H7 (cell line): ENCODE results near the gene FAM131A. TPM values are rescaled to one million over a fixed set of nuclear protein-coding genes. Genes with fewer than 3 reads are reported as not detected.

ENCODE experiments used
- DNase-seq: peaks from one replicate; pipeline ENCODE4 v3.0.0; 2012
- H3K27me3 ChIP-seq: 2 replicates; pipeline ENCODE4 v1.6.0; 2011; ENCODE audit warnings: mild to moderate bottlenecking, low read length; ENCODE audit not compliant: control insufficient read depth, insufficient read depth
- H3K36me3 ChIP-seq: replicated peaks from 2 replicates; pipeline ENCODE4 v1.5.1; 2011; ENCODE audit warnings: low read length; ENCODE audit not compliant: control insufficient read depth, insufficient read depth
- H3K4me3 ChIP-seq: 2 replicates; pipeline ENCODE4 v1.5.1; 2011; ENCODE audit warnings: low read depth, mild to moderate bottlenecking, control low read depth, low read length, moderate library complexity; ENCODE audit not compliant: insufficient read depth
- total RNA-seq: library from RNA; depleted of rRNA; stranded (reverse); fragments of >200 nt; shearing (Covaris generic); gene quantifications from 2 replicates; pipeline ENCODE4 v1.2.3, GENCODE V29; 2014; rRNA removed

FAM131A gene
- total RNA-seq, 1 experiment from 2014 or later, result 36.9 TPM

- DNase-seq, result peak; percentile 57
- H3K36me3 ChIP-seq, result no peaks in the 10 kb centered on the region
- H3K4me3 ChIP-seq, result no peak overlapping the region
- H3K27me3 ChIP-seq, result no peaks in the 10 kb centered on the region
These were observed 52.0 kb downstream of the FAM131A start for GRCh38 chr3:184389384-184389783.

GRCh38 chr3:184389935-184390528 is 52.6 kb downstream of the FAM131A start:
- no peaks in the 10 kb centered on the region for H3K36me3 ChIP-seq
- no peaks in the 10 kb centered on the region for H3K27me3 ChIP-seq
- no peak overlapping the region for H3K4me3 ChIP-seq
- DNase-seq, result no peak

- no peak for DNase-seq
- H3K4me3 ChIP-seq, result no peak overlapping the region
- no peaks in the 10 kb centered on the region for H3K36me3 ChIP-seq
- H3K27me3 ChIP-seq, result no peaks in the 10 kb centered on the region
These were observed 53.9 kb downstream of the FAM131A start for GRCh38 chr3:184391266-184391665.

GRCh38 chr3:184395320-184395660 is 57.9 kb downstream of the FAM131A start:
- no peak overlapping the region for H3K4me3 ChIP-seq
- no peaks in the 10 kb centered on the region for H3K36me3 ChIP-seq
- no peaks in the 10 kb centered on the region for H3K27me3 ChIP-seq
- DNase-seq, result no peak

Other genes starting within 250 kb of the FAM131A start
- not detected in 2 replicates for gene HTR3E, start 240.5 kb upstream of the FAM131A start, total RNA-seq
- 58.4 and 65.6 TPM in 2 replicates for gene EIF2B5, start 202.2 kb upstream of the FAM131A start, total RNA-seq
- 40.6 and 44.4 TPM in 2 replicates for gene DVL3, start 182.2 kb upstream of the FAM131A start, total RNA-seq
- gene AP2M1, start 162.7 kb upstream of the FAM131A start, total RNA-seq, result 567 and 667 TPM in 2 replicates
- 31.1 and 38.8 TPM in 2 replicates for gene ABCF3, start 151.4 kb upstream of the FAM131A start, total RNA-seq
- 0.41 TPM in 1 of 2 replicates, not detected in the other for gene VWA5B2, start 108.0 kb upstream of the FAM131A start, total RNA-seq
- gene ALG3, start 88.6 kb upstream of the FAM131A start, total RNA-seq, result 59.8 and 62.7 TPM in 2 replicates
- gene EEF1AKMT4, start 87.9 kb upstream of the FAM131A start, total RNA-seq, result 10.1 and 15.2 TPM in 2 replicates
- 1.5 and 1.6 TPM in 2 replicates for gene CAMK2N2, start 76.0 kb upstream of the FAM131A start, total RNA-seq
- gene ECE2, start 61.6 kb upstream of the FAM131A start, total RNA-seq, result not detected in 2 replicates
- gene PSMD2, start 38.4 kb upstream of the FAM131A start, total RNA-seq, result 378 and 392 TPM in 2 replicates
- 359 and 392 TPM in 2 replicates for gene EIF4G1, start 23.0 kb upstream of the FAM131A start, total RNA-seq
- 17.1 and 22.3 TPM in 2 replicates for gene CLCN2, start 24.0 kb downstream of the FAM131A start, total RNA-seq
- 92.8 and 100 TPM in 2 replicates for gene POLR2H, start 24.1 kb downstream of the FAM131A start, total RNA-seq
- gene THPO, start 40.6 kb downstream of the FAM131A start, total RNA-seq, result 0.80 and 1.3 TPM in 2 replicates
- 4.5 and 10.5 TPM in 2 replicates for gene CHRD, start 42.5 kb downstream of the FAM131A start, total RNA-seq
- 8.4 and 11.1 TPM in 2 replicates for gene EPHB3, start 224.2 kb downstream of the FAM131A start, total RNA-seq